ENCODE results near the gene THAP5. TPM values are rescaled to one million over a fixed set of nuclear protein-coding genes. Genes with fewer than 3 reads are reported as not detected.

THAP5 gene
- total and polyA plus RNA-seq, 4 donors: 8.5 to 41.3 (median 17.1) TPM

GRCh38 chr7:108537229-108537628, 32.3 kb downstream of the THAP5 start:
- Histone ChIP-seq H3K36me3 (ENCODE audit: control insufficient read depth in 4 of 4, insufficient read depth in 4 of 4, low read length in 4 of 4) (no peaks in the 10 kb centered on the region), H3K9me3 (ENCODE audit: control insufficient read depth in 4 of 4, insufficient read depth in 3 of 4, low read length in 3 of 4) (no peaks in the 10 kb centered on the region), H3K27me3 (ENCODE audit: control insufficient read depth in 3 of 3, insufficient read depth in 3 of 3, low read length in 2 of 3) (peaks cover 0 to 3% (median 0%) of the 10 kb centered on the region in 3 donors), H3K9ac (ENCODE audit: insufficient read depth in 1 of 2, low read length in 2 of 2) (no peak overlapping the region), H3K4me1 (ENCODE audit: control insufficient read depth in 5 of 5, insufficient read depth in 5 of 5, low read length in 5 of 5) (no peaks in the 10 kb centered on the region), H3K4me3 (no peak overlapping the region), H3K27ac (ENCODE audit: low read depth in 1 of 2, low read length in 1 of 2) (no peak overlapping the region)
- ATAC-seq (ENCODE audit: insufficient read depth, low FRiP score) (no peak), DNase-seq (no peak)
- no peak for TF ChIP-seq CTCF (IDR thresholded peaks at IDR 0.05; ENCODE audit: control extremely low read depth, extremely low read depth)
- 82 to 93% methylated on average over 2 of the region's 2 CpGs for WGBS, 2 donors

- peaks cover 0 to 3% (median 0%) of the 10 kb centered on the region in 3 donors for H3K27me3 ChIP-seq (ENCODE audit: control insufficient read depth in 3 of 3, insufficient read depth in 3 of 3, low read length in 2 of 3)
- no peaks in the 10 kb centered on the region for H3K9me3 ChIP-seq (ENCODE audit: control insufficient read depth in 4 of 4, insufficient read depth in 3 of 4, low read length in 3 of 4)
- no peak for DNase-seq
- TF ChIP-seq CTCF (IDR thresholded peaks at IDR 0.05; ENCODE audit: control extremely low read depth, extremely low read depth): no peak
- no peaks in the 10 kb centered on the region for H3K4me1 ChIP-seq (ENCODE audit: control insufficient read depth in 5 of 5, insufficient read depth in 5 of 5, low read length in 5 of 5)
- no peaks in the 10 kb centered on the region for H3K36me3 ChIP-seq (ENCODE audit: control insufficient read depth in 4 of 4, insufficient read depth in 4 of 4, low read length in 4 of 4)
- ATAC-seq (ENCODE audit: insufficient read depth, low FRiP score): no peak
- no peak overlapping the region for H3K27ac ChIP-seq (ENCODE audit: low read depth in 1 of 2, low read length in 1 of 2)
- WGBS, 2 donors: 33 to 60% methylated on average over 1 of the region's 1 CpG
- no peak overlapping the region for H3K9ac ChIP-seq (ENCODE audit: insufficient read depth in 1 of 2, low read length in 2 of 2)
- no peak overlapping the region for H3K4me3 ChIP-seq
Observed at GRCh38 chr7:108535744-108536143, 33.8 kb downstream of the THAP5 start.

- Histone ChIP-seq H3K4me3 (no peak overlapping the region), H3K36me3 (ENCODE audit: control insufficient read depth in 4 of 4, insufficient read depth in 4 of 4, low read length in 4 of 4) (no peaks in the 10 kb centered on the region), H3K27me3 (ENCODE audit: control insufficient read depth in 3 of 3, insufficient read depth in 3 of 3, low read length in 2 of 3) (peaks cover 0 to 3% (median 0%) of the 10 kb centered on the region in 3 donors), H3K4me1 (ENCODE audit: control insufficient read depth in 5 of 5, insufficient read depth in 5 of 5, low read length in 5 of 5) (no peaks in the 10 kb centered on the region), H3K9me3 (ENCODE audit: control insufficient read depth in 4 of 4, insufficient read depth in 3 of 4, low read length in 3 of 4) (no peaks in the 10 kb centered on the region), H3K27ac (ENCODE audit: low read depth in 1 of 2, low read length in 1 of 2) (no peak overlapping the region), H3K9ac (ENCODE audit: insufficient read depth in 1 of 2, low read length in 2 of 2) (no peak overlapping the region)
- ATAC-seq (ENCODE audit: insufficient read depth, low FRiP score): no peak
- WGBS, 2 donors: 53 to 65% methylated on average over 5 of the region's 5 CpGs
- no peak for TF ChIP-seq CTCF (IDR thresholded peaks at IDR 0.05; ENCODE audit: control extremely low read depth, extremely low read depth)
- no peak for DNase-seq
Observed at GRCh38 chr7:108535257-108535656, 34.2 kb downstream of the THAP5 start.

- DNase-seq (no peak), ATAC-seq (ENCODE audit: insufficient read depth, low FRiP score) (no peak)
- 95 to 100% methylated on average over 3 of the region's 3 CpGs for WGBS, 2 donors
- TF ChIP-seq CTCF (IDR thresholded peaks at IDR 0.05; ENCODE audit: control extremely low read depth, extremely low read depth): no peak
- Histone ChIP-seq H3K27me3 (ENCODE audit: control insufficient read depth in 3 of 3, insufficient read depth in 3 of 3, low read length in 2 of 3) (peaks cover 0 to 3% (median 0%) of the 10 kb centered on the region in 3 donors), H3K4me3 (no peak overlapping the region), H3K27ac (ENCODE audit: low read depth in 1 of 2, low read length in 1 of 2) (no peak overlapping the region), H3K9me3 (ENCODE audit: control insufficient read depth in 4 of 4, insufficient read depth in 3 of 4, low read length in 3 of 4) (no peaks in the 10 kb centered on the region), H3K9ac (ENCODE audit: insufficient read depth in 1 of 2, low read length in 2 of 2) (no peak overlapping the region), H3K4me1 (ENCODE audit: control insufficient read depth in 5 of 5, insufficient read depth in 5 of 5, low read length in 5 of 5) (no peaks in the 10 kb centered on the region), H3K36me3 (ENCODE audit: control insufficient read depth in 4 of 4, insufficient read depth in 4 of 4, low read length in 4 of 4) (no peaks in the 10 kb centered on the region)
Observed at GRCh38 chr7:108533712-108534111, 35.8 kb downstream of the THAP5 start.
